Measurements from ENCODE around the gene HLCS.
"Not testable (repeated sequence)": the region's sequence is repeated elsewhere in the genome, so short reads cannot be mapped to it uniquely, and the experiment has no call there.

The HLCS gene

DNA sequence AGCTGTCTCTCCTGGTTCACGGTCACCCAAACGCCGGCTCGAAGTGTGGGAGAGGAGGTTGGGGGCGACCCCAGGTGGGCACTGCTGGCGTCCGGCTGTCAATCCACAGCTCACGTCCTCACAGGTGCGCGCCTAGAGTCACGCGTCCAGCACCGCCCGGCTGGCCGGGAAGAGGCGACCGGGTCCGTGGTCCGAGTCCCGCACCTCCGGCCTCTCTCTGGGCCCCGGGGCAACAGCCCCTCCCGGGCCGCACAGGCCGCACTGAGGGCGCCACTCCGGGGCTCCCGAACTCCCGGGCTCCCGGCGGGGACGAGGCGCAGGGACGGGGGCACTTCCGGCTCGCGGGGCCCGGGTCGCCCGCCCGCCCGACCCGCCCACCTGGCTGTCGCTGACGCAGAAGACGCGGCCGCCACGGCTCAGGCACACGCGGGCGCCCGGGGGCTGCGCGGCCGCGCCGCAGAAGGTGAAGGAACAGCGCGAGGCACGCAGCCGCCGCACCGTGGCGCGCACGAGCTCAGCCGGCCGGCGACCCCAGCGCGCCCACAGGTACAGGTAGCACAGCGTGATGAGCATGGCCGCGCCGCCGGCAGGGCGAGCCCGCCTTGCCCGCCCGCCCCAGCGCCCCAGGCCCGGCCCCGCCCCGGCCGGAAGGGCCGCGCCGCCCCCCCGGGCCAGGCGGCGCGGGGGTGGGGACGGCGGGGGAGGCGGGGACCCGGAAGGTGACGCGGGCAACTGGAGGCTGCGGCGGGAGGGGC, at the start of gene HLCS:
Gene HLCS (minus strand): TSS at position 604 of the 755 bp plus-strand sequence. CDS start 31 bp downstream, at position 573.
- DNase-seq, result peak; percentile 65

DNA sequence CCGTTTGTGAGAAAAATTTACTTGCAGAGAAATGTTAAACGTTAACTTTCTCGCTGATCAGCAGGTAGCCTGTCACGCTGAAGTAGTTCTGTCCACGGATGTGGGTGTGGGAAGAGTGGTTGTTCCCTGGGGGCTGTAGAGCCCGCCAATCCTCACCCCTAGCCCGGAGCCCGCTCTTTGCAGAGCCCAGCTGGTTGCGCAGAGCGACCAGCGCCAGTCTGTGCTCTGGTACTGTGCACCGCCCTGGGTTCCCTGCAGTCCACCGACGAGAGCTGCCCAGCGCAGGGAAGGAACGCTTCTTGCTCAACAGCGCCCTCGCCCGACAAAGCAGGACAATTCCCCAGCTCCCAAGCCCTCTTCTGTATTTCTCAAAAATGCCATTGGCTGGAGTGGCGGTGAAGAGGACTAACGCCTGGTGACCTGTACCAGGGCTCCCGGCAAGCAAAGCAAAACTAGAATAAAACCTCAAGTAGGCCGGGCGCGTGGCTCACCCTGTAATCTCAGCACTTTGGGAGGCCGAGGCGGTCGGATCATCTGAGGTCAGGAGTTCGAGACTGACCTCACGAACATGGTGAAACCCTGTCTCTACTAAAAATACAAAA, 43.4 kb upstream of the HLCS start:
- peak; percentile 91 for DNase-seq

DNA sequence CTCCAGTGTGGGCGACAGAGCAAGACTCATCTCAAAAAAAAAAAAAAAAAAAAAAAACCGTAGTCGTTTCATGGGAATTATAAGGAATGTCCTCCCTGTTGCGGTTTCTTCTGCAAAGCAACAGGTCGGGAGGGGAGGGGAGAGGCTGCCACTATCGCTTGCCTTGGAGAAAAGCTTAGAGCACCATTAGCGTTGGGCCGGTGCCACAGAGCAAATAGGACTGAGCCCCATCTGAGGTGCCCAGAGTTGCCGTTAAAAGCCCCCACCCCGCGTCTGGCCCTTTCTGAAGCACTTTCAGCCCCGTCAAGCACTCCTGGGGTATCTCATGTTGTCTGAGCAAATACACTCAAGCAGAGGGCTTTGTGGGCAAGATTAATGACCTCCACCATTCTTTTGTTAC, 42.3 kb upstream of the HLCS start:
- DNase-seq, result peak; percentile 89

DNA sequence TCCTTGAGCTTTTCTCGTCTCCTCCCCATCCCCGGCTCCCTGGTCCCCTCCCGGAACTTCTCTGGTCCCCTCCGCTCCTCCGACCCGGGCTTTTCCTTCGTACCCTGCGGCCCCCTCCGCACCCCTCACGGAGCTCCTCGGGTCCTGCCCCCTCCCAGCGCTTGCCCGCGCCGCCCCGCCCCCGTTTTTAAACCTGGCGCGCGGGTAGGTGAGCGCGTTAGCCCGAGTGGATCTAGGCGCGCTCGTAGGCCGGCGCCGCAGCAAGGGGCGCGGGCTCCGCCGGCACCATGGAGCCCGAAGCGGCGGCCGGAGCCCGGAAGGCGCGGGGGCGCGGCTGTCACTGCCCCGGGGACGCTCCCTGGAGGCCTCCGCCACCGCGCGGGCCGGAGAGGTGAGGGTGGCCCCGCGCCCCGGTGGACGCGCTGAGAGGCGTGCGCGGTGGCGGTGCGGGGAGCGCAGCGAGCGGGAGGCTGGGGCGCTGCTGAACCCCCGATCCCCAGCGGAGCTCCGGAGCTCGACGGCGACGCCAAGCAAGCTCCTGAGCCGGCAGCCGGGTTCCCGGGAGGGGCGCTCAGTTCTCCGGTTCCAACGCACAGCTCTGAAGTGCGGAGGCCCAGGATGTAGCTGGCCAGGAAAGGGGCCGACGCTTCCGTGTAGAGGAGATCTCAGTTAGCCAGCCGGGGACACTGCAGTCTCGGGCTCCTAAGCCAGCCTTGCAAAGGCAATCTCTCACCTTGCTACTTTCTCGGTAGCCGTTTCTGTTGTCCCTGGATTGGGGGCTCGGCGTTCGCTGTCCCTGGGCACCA, 40.2 kb upstream of the HLCS start, which contains the start of gene RIPPLY3:
Gene RIPPLY3 (plus strand): TSS at position 217 of the 806 bp plus-strand sequence. CDS start 71 bp downstream, at position 288.
- DNase-seq, result peak; percentile 12

DNA sequence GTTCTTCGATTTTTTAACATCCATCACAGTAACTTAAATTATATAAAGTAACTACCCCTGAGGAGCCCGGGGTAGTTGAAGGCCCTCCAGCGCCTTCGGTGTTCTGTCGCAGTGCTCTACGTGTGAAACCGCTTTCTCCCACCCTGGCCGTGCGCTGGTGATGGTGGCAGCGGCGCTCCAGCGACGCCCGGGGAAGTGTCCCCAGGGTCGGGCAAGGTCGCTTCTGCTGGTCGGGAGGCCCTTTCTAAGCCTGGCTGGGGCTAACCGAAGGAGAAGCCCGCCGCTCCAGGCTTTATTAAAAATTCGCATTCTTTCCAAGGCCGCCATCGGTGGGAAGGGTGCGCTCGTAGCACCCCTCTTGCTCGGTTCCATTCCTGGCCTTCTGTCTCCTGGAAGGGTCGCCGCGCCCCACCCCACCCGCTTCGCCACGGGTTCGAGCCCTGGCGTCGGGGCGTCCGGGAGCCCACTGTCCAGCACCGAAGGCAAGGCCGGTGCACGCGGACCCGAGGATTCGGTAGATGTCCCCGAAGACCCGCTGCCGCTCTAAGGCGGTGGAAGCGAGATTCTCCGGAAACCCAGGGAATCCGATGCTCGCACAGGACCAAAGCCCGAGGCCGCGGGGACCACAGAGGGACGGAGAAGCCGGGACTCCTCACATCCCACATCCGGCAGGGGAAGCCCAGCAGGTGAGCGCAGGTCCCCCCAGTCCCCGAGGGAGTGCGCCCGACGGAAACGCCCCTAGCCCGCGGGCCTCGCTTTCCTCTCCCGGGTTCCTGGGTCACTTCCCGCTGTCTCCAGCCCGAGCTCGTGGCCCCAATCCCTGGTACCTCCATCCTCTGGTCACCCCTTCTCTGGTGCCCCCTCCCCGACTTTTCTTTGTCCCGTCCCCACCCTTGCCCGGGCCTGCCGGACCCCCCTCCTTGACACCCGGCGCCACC, 39.3 kb upstream of the HLCS start:
- no peak for DNase-seq

DNA sequence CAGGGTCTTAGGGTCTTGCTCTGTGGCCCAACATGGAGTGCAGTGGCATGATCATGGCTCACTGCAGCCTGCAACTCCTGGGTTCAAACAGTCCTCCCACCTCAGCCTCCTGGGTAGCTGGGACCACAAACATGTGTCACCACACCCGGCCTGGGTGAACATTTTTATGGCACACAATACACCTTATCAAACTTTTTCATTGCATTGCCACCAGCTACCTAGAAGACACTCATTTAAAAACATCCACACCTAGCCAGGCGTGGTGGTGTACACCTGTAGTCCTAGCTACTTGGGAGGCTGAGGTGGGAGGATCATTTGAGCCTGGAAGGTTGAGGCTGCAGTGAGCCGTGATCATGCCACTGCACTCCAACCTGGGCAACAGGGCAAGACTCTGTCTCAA, 37.4 kb upstream of the HLCS start:
- DNase-seq, result not testable (repeated sequence)

DNA sequence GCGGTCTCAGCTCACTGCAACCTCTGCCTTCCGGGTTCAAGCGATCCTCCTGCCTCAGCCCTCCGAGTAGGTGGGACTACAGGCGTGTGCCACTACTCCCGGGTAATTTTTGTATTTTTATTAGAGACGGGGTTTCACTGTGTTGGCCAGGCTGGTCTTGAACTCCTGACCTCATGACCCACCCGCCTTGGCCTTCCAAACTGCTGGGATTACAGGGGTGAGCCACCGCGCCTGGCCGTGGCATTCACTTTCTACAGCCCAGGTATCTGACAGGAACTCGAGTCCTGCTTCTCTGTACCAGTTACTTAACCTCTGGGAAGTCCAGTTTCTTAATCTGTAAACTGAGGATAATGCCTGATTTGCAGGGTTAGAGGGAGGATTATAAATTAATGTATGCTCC, 36.4 kb upstream of the HLCS start:
- DNase-seq, result not testable (repeated sequence)

DNA sequence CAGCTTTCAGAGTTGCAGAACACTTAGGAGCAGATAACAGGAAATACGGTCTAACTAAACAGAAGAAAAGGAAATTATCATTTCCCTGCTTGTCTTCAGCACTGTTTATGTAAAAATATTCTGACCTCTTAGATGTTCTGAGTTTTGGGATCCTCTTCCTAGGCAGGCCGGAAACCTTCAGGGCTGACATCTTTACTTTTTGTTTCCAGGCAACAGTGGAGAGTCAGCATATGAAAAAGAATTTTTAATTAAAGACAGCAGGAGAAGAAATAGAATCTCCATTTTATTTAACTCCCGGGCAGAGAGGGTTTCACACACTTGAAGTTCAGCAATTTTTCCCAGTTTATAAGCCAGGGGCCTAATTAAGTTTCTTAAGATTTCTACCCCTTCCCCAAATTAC, 35.0 kb upstream of the HLCS start:
- no peak for DNase-seq

DNA sequence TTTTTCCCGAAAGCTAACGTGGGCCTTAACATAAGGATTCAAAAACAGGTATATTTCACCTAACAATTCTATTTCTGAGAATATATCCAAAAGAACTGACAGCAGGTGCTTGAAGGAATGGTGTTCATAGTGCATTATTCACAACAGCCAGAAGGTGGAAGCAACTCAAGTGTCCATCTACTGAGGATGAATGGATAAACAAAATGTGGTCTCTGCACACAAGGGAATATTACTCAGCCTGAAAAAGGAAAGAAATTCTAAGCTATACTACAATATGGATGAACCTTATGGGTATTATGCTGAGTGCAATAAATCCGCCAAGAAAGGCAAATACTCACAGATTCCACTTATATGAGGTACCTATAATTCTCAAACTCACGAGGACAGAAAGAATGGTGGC, 33.9 kb upstream of the HLCS start:
- DNase-seq, result peak; percentile 7

DNA sequence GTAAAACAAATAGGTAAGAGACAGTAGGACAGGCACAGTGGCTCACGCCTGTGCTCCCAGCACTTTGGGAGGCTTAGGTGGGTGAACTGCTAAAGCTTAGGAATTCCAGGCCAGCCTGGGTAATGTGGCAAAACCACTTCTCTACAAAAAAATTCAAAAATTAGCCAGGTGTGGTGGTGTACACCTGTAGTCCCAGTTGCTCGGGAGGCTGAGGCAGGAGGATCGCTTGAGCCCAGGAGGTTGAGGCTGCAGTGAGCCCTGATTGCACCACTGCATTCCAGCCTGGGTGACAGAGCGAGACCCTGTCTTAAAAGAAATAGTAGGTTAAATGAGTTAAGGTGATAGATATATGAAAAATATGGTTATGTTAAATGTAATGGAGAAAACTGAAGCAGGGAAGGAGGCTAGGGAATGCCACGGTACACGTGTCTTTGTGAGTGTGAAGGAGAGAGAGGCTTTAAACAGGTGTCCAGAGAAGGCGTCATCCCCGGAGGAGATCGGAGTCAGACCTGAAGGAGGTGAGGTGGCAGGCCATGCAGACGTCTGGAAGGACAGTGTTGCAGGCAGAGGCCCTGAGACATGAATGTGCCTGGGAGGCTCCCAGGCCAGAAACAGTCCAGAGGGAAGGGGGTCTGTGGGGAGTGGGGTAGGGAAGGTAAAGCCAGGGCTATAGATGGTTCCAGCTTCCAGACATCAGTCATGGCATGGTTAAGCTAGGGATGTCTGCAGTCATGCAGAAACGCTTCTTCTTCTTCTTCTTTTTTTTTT, 32.8 kb upstream of the HLCS start:
- no peak for DNase-seq

DNA sequence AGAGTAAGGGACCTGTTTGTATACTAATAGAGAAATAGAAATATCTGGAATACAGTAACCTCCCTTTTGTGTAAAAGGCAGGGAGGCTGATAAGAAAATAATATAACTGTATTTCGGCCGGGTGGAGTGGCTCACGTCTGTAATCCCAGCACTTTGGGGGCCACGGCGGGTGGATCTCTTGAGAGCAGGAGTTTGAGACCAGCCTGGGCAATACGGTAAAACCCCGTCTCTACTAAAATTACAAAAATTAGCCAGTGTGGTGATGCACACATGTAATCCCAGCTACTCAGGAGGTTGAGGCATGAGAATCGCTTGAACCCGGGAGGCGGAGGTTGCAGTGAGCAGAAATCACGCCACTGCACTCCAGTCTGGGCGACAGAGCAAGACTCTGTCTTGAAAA, 28.8 kb upstream of the HLCS start:
- not testable (repeated sequence) for DNase-seq

DNA sequence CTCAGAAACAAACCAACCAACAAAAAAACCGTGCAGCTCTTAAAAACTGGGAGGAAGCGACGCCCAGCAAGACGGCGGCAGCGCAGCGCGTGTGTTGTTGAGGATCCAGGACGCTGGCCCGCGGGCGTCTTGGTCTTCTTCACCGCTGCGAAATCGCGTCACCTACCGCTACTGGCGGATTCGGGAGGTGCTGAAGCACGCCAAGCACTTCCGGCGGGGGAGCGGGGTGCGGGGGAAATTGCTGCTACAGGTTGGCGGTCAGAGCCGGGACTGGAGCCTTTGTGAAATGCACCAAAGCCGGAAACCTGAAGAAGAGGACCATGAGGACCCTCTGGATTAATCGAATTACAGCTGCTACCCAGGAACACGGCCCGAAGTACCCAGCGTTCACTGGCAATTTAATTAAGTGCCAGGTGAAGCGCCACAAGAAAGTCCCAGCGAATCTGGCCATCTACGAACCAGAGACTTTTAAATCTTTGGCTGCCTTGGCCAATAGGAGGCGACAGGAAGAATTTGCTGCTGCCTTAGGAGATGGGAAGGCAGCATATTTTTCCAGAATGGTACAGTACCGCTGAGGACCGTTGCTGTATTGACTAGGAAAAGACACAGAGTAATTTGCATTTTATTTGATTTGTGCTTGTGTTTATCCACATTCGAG, 28.2 kb upstream of the HLCS start:
- no peak for DNase-seq

DNA sequence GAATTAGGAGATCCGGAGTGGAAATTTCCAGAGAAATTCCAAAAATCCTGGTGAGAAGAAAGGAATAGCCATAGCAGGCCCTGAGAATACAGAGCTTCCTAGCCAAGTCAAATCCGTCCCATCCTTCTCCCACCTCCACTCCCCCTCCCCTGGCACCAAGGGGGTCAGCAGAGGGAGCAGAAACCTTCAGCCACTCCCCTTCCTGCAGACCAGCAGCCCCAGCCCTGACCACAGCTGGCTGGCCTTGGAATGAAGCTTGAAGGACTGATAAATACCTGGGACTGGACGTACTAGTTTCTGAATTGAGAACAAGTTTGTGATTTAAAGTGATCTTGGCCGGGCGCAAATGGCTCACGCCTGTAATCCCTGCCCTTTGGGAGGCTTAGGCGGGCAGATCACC, 26.2 kb upstream of the HLCS start:
- DNase-seq, result no peak

DNA sequence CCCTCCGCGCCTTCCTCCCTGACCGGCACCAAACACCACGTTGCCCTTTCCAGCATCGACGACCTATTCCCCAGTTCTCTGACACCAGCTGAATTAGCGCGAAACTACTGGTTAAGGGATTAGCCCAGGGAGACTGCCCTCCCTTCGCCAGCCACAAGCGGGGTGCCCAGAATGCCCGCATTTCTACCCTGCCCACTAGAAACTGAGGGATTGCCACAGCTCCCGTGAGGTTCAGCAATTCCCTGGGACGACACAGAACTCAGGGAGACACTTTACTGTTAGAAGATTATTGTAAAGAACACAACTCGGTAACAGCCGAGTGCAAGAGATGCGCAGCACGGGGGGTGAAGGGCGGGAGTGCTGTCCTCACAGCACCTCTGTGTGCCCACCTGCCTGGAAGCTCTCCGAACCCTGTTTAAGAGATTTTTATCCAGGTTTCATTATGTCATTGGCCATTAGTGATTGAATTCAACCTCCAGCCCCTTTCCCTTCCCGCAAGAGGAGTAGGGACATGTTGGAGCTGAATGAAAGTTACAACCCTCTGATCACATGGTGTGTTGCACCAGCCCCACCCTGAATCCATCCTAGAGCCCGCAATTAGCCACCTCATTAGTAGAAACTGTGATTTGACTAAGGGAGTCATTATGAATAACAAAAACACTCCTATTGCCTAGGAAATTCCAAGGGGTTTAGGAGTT, 24.2 kb upstream of the HLCS start:
- DNase-seq, result peak; percentile 25

DNA sequence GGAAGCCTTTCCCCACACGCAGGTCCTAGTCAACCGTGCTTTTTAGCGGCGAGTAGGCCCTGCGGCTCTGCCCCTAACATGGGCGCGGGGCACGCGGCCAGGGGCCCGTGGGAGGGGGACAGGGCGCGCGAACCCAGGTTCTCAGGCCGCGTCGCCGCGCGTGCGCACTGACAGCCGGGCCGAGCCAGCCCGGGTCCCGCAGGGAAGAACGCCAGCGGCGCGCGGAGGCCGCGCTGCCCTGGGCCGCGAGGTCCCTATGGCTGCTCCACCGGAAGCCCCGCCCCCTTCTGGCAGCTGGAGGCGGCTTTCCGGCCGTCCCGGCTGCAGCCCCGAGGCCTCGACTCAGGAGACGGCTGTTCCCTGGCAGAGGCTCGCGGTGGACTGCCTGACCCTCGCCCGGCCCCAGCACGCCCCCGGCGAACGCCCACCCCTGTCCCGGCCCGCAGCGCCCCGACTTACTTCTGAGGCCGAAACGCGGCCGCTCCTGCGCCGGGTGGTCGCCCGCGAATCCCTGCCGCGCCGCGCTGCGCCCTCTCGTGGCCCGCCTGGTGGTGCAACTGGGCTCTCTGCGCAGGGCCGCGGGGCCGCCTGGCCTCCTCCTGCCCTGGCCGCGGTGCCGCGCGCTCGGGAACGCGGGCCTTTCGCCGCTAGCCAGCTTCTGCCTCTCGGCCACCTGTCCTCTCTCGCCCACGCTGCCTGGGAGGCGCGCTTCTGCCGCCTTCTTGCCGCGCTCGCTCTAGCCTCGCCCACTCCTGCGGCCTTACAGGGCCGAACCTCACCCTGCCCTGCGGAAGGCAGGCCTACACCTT, 23.4 kb upstream of the HLCS start:
- peak; percentile 92 for DNase-seq

DNA sequence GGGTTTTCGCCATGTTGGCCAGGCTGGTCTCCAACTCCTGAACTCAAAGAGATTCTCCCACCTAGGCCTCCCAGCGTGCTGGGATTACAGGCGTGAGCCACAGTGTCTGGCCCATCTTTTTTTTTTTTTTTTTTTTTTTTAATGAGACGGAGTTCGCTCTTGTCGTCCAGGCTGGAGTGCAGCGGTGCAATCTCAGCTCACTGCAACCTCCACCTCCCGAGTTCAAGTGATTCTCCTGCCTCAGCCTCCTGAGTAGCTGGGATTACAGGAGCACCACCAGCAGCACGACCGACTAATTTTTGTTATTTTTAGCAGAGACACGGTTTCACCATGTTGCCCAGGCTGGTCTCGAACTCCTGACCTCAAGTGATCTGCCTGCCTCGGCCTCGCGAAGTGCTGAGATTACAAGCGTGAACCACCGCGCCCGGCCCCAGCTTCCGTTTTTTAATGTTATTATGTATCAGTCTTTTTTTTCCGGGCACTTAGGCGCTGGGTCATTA, 22.8 kb upstream of the HLCS start:
- not testable (repeated sequence) for DNase-seq

DNA sequence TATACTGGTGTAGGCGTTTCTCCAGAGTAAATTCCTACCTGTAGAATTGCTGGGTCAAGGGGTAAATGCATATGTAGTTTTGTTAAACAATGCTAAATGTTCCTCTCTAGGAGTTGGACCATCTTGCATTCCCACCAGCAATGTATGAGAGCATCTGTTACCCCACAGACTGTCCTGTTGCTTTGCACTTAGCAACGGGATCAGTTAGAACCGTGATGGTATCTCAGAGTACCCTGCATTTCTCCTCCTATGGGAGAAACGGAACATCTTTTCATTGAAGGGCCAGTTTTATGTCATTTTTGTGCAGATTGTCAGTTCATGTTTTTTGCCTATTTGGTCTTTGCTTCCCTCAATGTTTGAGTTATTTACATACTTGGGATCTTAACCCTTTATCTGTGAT, 22.1 kb upstream of the HLCS start:
- DNase-seq, result no peak

DNA sequence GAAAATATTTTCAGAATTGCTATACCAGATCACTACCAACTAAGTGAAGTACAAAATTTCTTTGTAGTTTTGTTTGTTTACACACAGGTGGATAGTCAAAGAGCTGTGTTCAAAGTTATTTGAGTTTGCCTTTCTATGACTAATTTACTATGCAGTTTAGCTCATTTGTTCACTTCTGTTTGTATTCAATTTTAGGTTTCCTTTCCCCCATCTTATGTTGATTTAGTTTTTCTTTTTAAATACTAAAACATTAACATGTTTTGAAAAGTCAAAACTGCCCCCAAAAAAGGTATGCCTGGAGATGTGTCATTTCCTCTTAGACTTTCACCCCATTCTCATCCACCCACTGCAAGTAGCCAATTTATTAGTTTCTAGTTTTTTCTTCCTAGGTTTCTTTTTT, 21.4 kb upstream of the HLCS start:
- no peak for DNase-seq

Data from COR-L47 (cell line).